ENCODE results near the gene SLBP. TPM values are rescaled to one million over a fixed set of nuclear protein-coding genes. Genes with fewer than 3 reads are reported as not detected.

Gene SLBP
- total RNA-seq, 1 donor from 2014 or later: 23.5 TPM

- Histone ChIP-seq H3K4me1 (ENCODE audit: control insufficient read depth in 3 of 3, insufficient read depth in 3 of 3, low read length in 3 of 3) (no peaks in the 10 kb centered on the region), H3K9ac (ENCODE audit: low read depth in 1 of 3, low read length in 3 of 3) (no peak overlapping the region), H3K9me3 (ENCODE audit: control insufficient read depth in 3 of 3, low read length in 3 of 3) (no peaks in the 10 kb centered on the region)
Measured at GRCh38 chr4:1756079-1756478, 44.0 kb upstream of the SLBP start.

GRCh38 chr4:1755297-1755696 is 43.2 kb upstream of the SLBP start:
- no peaks in the 10 kb centered on the region for H3K4me1 ChIP-seq (ENCODE audit: control insufficient read depth in 3 of 3, insufficient read depth in 3 of 3, low read length in 3 of 3)
- no peak overlapping the region for H3K9ac ChIP-seq (ENCODE audit: low read depth in 1 of 3, low read length in 3 of 3)
- H3K36me3 ChIP-seq (ENCODE audit: control insufficient read depth in 3 of 3, insufficient read depth in 3 of 3, low read length in 3 of 3): no peaks in the 10 kb centered on the region
- no peak overlapping the region for H3K27ac ChIP-seq (ENCODE audit: low read depth, low read length)
- H3K27me3 ChIP-seq (ENCODE audit: control insufficient read depth in 3 of 3, insufficient read depth in 3 of 3, low read length in 3 of 3): peaks cover 0 to 8% (median 3%) of the 10 kb centered on the region in 3 donors
- H3K9me3 ChIP-seq (ENCODE audit: control insufficient read depth in 3 of 3, low read length in 3 of 3): no peaks in the 10 kb centered on the region
- H3K4me3 ChIP-seq (ENCODE audit: low read length in 3 of 3): no peak overlapping the region

More at GRCh38 chr4:1756079-1756478, 44.0 kb upstream of the SLBP start:
- Histone ChIP-seq H3K36me3 (ENCODE audit: control insufficient read depth in 3 of 3, insufficient read depth in 3 of 3, low read length in 3 of 3) (no peaks in the 10 kb centered on the region), H3K27ac (ENCODE audit: low read depth, low read length) (no peak overlapping the region), H3K4me3 (ENCODE audit: low read length in 3 of 3) (no peak overlapping the region), H3K27me3 (ENCODE audit: control insufficient read depth in 3 of 3, insufficient read depth in 3 of 3, low read length in 3 of 3) (peaks cover 0 to 3% (median 3%) of the 10 kb centered on the region in 3 donors)

GRCh38 chr4:1754336-1754735 is 42.2 kb upstream of the SLBP start:
- Histone ChIP-seq H3K27me3 (ENCODE audit: control insufficient read depth in 3 of 3, insufficient read depth in 3 of 3, low read length in 3 of 3) (peaks cover 0 to 8% (median 3%) of the 10 kb centered on the region in 3 donors), H3K27ac (ENCODE audit: low read depth, low read length) (no peak overlapping the region), H3K36me3 (ENCODE audit: control insufficient read depth in 3 of 3, insufficient read depth in 3 of 3, low read length in 3 of 3) (no peaks in the 10 kb centered on the region), H3K4me3 (ENCODE audit: low read length in 3 of 3) (no peak overlapping the region), H3K9me3 (ENCODE audit: control insufficient read depth in 3 of 3, low read length in 3 of 3) (no peaks in the 10 kb centered on the region), H3K4me1 (ENCODE audit: control insufficient read depth in 3 of 3, insufficient read depth in 3 of 3, low read length in 3 of 3) (no peaks in the 10 kb centered on the region), H3K9ac (ENCODE audit: low read depth in 1 of 3, low read length in 3 of 3) (no peak overlapping the region)

GRCh38 chr4:1753697-1754311 is 41.7 kb upstream of the SLBP start:
- peaks cover 0 to 8% (median 3%) of the 10 kb centered on the region in 3 donors for H3K27me3 ChIP-seq (ENCODE audit: control insufficient read depth in 3 of 3, insufficient read depth in 3 of 3, low read length in 3 of 3)
- no peaks in the 10 kb centered on the region for H3K36me3 ChIP-seq (ENCODE audit: control insufficient read depth in 3 of 3, insufficient read depth in 3 of 3, low read length in 3 of 3)
- H3K9ac ChIP-seq (ENCODE audit: low read depth in 1 of 3, low read length in 3 of 3): no peak overlapping the region
- H3K9me3 ChIP-seq (ENCODE audit: control insufficient read depth in 3 of 3, low read length in 3 of 3): no peaks in the 10 kb centered on the region
- no peak overlapping the region for H3K27ac ChIP-seq (ENCODE audit: low read depth, low read length)
- H3K4me1 ChIP-seq (ENCODE audit: control insufficient read depth in 3 of 3, insufficient read depth in 3 of 3, low read length in 3 of 3): no peaks in the 10 kb centered on the region
- H3K4me3 ChIP-seq (ENCODE audit: low read length in 3 of 3): no peak overlapping the region

GRCh38 chr4:1753294-1753696 is 41.2 kb upstream of the SLBP start:
- Histone ChIP-seq H3K27me3 (ENCODE audit: control insufficient read depth in 3 of 3, insufficient read depth in 3 of 3, low read length in 3 of 3) (peaks cover 0 to 11% (median 5%) of the 10 kb centered on the region in 3 donors), H3K4me3 (ENCODE audit: low read length in 3 of 3) (no peak overlapping the region), H3K4me1 (ENCODE audit: control insufficient read depth in 3 of 3, insufficient read depth in 3 of 3, low read length in 3 of 3) (peaks cover 0 to 3% (median 0%) of the 10 kb centered on the region in 3 donors), H3K27ac (ENCODE audit: low read depth, low read length) (no peak overlapping the region), H3K9me3 (ENCODE audit: control insufficient read depth in 3 of 3, low read length in 3 of 3) (no peaks in the 10 kb centered on the region), H3K9ac (ENCODE audit: low read depth in 1 of 3, low read length in 3 of 3) (no peak overlapping the region), H3K36me3 (ENCODE audit: control insufficient read depth in 3 of 3, insufficient read depth in 3 of 3, low read length in 3 of 3) (no peaks in the 10 kb centered on the region)

GRCh38 chr4:1752284-1753041 is 40.3 kb upstream of the SLBP start:
- H3K4me3 ChIP-seq (ENCODE audit: low read length in 3 of 3): no peak overlapping the region
- H3K9me3 ChIP-seq (ENCODE audit: control insufficient read depth in 3 of 3, low read length in 3 of 3): no peaks in the 10 kb centered on the region
- peak overlapping the region in 1 of 3 donors; percentile 25 for H3K9ac ChIP-seq (ENCODE audit: low read depth in 1 of 3, low read length in 3 of 3)
- H3K27ac ChIP-seq (ENCODE audit: low read depth, low read length): no peak overlapping the region
- peaks cover 0 to 4% (median 0%) of the 10 kb centered on the region in 3 donors for H3K4me1 ChIP-seq (ENCODE audit: control insufficient read depth in 3 of 3, insufficient read depth in 3 of 3, low read length in 3 of 3)
- H3K36me3 ChIP-seq (ENCODE audit: control insufficient read depth in 3 of 3, insufficient read depth in 3 of 3, low read length in 3 of 3): no peaks in the 10 kb centered on the region
- peaks cover 0 to 13% (median 7%) of the 10 kb centered on the region in 3 donors for H3K27me3 ChIP-seq (ENCODE audit: control insufficient read depth in 3 of 3, insufficient read depth in 3 of 3, low read length in 3 of 3)

- Histone ChIP-seq H3K4me1 (ENCODE audit: control insufficient read depth in 3 of 3, insufficient read depth in 3 of 3, low read length in 3 of 3) (peaks cover 0 to 4% (median 0%) of the 10 kb centered on the region in 3 donors), H3K36me3 (ENCODE audit: control insufficient read depth in 3 of 3, insufficient read depth in 3 of 3, low read length in 3 of 3) (no peaks in the 10 kb centered on the region)
Measured at GRCh38 chr4:1751919-1752283, 39.8 kb upstream of the SLBP start.

GRCh38 chr4:1751155-1751918 is 39.2 kb upstream of the SLBP start:
- peaks cover 0 to 4% (median 0%) of the 10 kb centered on the region in 3 donors for H3K4me1 ChIP-seq (ENCODE audit: control insufficient read depth in 3 of 3, insufficient read depth in 3 of 3, low read length in 3 of 3)
- peaks cover 0 to 13% (median 7%) of the 10 kb centered on the region in 3 donors for H3K27me3 ChIP-seq (ENCODE audit: control insufficient read depth in 3 of 3, insufficient read depth in 3 of 3, low read length in 3 of 3)
- no peaks in the 10 kb centered on the region for H3K36me3 ChIP-seq (ENCODE audit: control insufficient read depth in 3 of 3, insufficient read depth in 3 of 3, low read length in 3 of 3)
- H3K4me3 ChIP-seq (ENCODE audit: low read length in 3 of 3): no peak overlapping the region
- H3K9me3 ChIP-seq (ENCODE audit: control insufficient read depth in 3 of 3, low read length in 3 of 3): no peaks in the 10 kb centered on the region
- H3K27ac ChIP-seq (ENCODE audit: low read depth, low read length): no peak overlapping the region
- no peak overlapping the region for H3K9ac ChIP-seq (ENCODE audit: low read depth in 1 of 3, low read length in 3 of 3)

More at GRCh38 chr4:1751919-1752283, 39.8 kb upstream of the SLBP start:
- Histone ChIP-seq H3K27ac (ENCODE audit: low read depth, low read length) (no peak overlapping the region), H3K9me3 (ENCODE audit: control insufficient read depth in 3 of 3, low read length in 3 of 3) (no peaks in the 10 kb centered on the region), H3K9ac (ENCODE audit: low read depth in 1 of 3, low read length in 3 of 3) (no peak overlapping the region), H3K4me3 (ENCODE audit: low read length in 3 of 3) (no peak overlapping the region), H3K27me3 (ENCODE audit: control insufficient read depth in 3 of 3, insufficient read depth in 3 of 3, low read length in 3 of 3) (peaks cover 0 to 13% (median 7%) of the 10 kb centered on the region in 3 donors)

GRCh38 chr4:1750381-1751154 is 38.4 kb upstream of the SLBP start:
- peaks cover 0 to 13% (median 7%) of the 10 kb centered on the region in 3 donors for H3K27me3 ChIP-seq (ENCODE audit: control insufficient read depth in 3 of 3, insufficient read depth in 3 of 3, low read length in 3 of 3)
- no peak overlapping the region for H3K27ac ChIP-seq (ENCODE audit: low read depth, low read length)
- H3K4me3 ChIP-seq (ENCODE audit: low read length in 3 of 3): no peak overlapping the region
- H3K36me3 ChIP-seq (ENCODE audit: control insufficient read depth in 3 of 3, insufficient read depth in 3 of 3, low read length in 3 of 3): no peaks in the 10 kb centered on the region
- peaks cover 0 to 4% (median 0%) of the 10 kb centered on the region in 3 donors for H3K4me1 ChIP-seq (ENCODE audit: control insufficient read depth in 3 of 3, insufficient read depth in 3 of 3, low read length in 3 of 3)
- H3K9me3 ChIP-seq (ENCODE audit: control insufficient read depth in 3 of 3, low read length in 3 of 3): no peaks in the 10 kb centered on the region
- no peak overlapping the region for H3K9ac ChIP-seq (ENCODE audit: low read depth in 1 of 3, low read length in 3 of 3)
